Body of pancreas (tissue), 4 donors: ENCODE results near the gene SIDT1. TPM values are rescaled to one million over a fixed set of nuclear protein-coding genes. Genes with fewer than 3 reads are reported as not detected.

ENCODE experiments used
- ATAC-seq: fragments of 150-250 bp; one replicate; pipeline ENCODE4 v1.9.1; 2016
- DNase-seq, 4 donors: peaks; one replicate each; pipeline ENCODE4 v3.0.0-alpha.2; 2019
- H3K27ac ChIP-seq, 4 donors: fragments of 200-600 bp; sonication (generic); 1 replicate in 3 of 4; 2 replicates in 1 of 4; pipeline versions ENCODE4 v1.5.1 to v1.6.1; 2016 to 2019; ENCODE audit warnings: mild to moderate bottlenecking in 1 of 4, mixed read lengths in 1 of 4, moderate library complexity in 1 of 4
- H3K27me3 ChIP-seq, 2 donors: fragments of 200-600 bp; sonication (generic); one replicate each; pipeline ENCODE4 v1.6.0; 2016; ENCODE audit warnings: mild to moderate bottlenecking in 1 of 2
- H3K36me3 ChIP-seq, 2 donors: fragments of 200-600 bp; sonication (generic); replicated peaks in 1 of 2; 2 replicates each; pipeline ENCODE4 v1.5.1; 2016; ENCODE audit warnings: low read depth in 2 of 2; ENCODE audit not compliant: insufficient read depth in 1 of 2
- H3K4me1 ChIP-seq: fragments of 200-600 bp; sonication (generic); one replicate; pipeline ENCODE4 v1.6.0; 2016
- H3K4me3 ChIP-seq, 2 donors: fragments of 200-600 bp; sonication (generic); 1 replicate in 1 of 2; 2 replicates in 1 of 2; pipeline ENCODE4 v1.5.1; 2016 to 2019
- H3K9me3 ChIP-seq, 3 donors: fragments of 200-600 bp; sonication (generic); 1 replicate in 2 of 3; 2 replicates in 1 of 3; pipeline ENCODE4 v1.5.1; 2016
- CTCF ChIP-seq, 7 experiments: fragments of 450-650 bp in 4 of 7; fragments of 200-600 bp in 3 of 7; sonication (generic) in 3 of 7; IDR thresholded peaks; one replicate each; pipeline ENCODE4 v1.5.1; 2016 to 2019; ENCODE audit warnings: antibody characterized with exemption in 7 of 7
- POLR2A ChIP-seq, 3 donors: fragments of 450-650 bp; IDR thresholded peaks; one replicate each; pipeline ENCODE4 v1.6.1; 2016; ENCODE audit warnings: antibody characterized with exemption in 3 of 3, mild to moderate bottlenecking in 2 of 3
- WGBS, 2 donors: methylation state at CpG; one replicate each; pipeline ENCODE4 v1.1.5; 2017; 5-methylcytosine and 5-hydroxymethylcytosine counted together
- intact Hi-C: fragments of 100-400 bp; cut with DNase I; formaldehyde crosslinking; loops from one replicate; pipeline ENCODE4 v1.15.1; 2023
- total RNA-seq, 2 donors: library from RNA; depleted of rRNA; stranded (reverse); fragments of >200 nt; gene quantifications; one replicate each; pipeline ENCODE4 v1.1.0, GENCODE V29; 2016

Gene SIDT1
- total RNA-seq, 2 donors from 2014 or later = 1.6 to 8.8 TPM

- TF ChIP-seq CTCF (IDR thresholded peaks at IDR 0.05) = no peak
- no peak for TF ChIP-seq POLR2A (IDR thresholded peaks at IDR 0.05)
- no peaks in the 10 kb centered on the region for H3K9me3 ChIP-seq
- 61% methylated on average over 4 of the region's 4 CpGs for WGBS, 2 donors
- H3K36me3 ChIP-seq = peaks cover 0 to 2% of the 10 kb centered on the region in 2 donors
- H3K27ac ChIP-seq = peak overlapping the region; percentile 6 to 75 (median 53)
- ATAC-seq (peak; percentile 45), DNase-seq (peak; percentile 20 to 75 (median 57))
- peaks cover 49% of the 10 kb centered on the region for H3K4me1 ChIP-seq
- no peak overlapping the region for H3K4me3 ChIP-seq
- H3K27me3 ChIP-seq = no peaks in the 10 kb centered on the region
- intact Hi-C loops = no loop called here
Observed at GRCh38 chr3:113660896-113661295, 128.5 kb downstream of the SIDT1 start.

- peaks cover 61% of the 10 kb centered on the region for H3K4me1 ChIP-seq
- H3K9me3 ChIP-seq = no peaks in the 10 kb centered on the region
- no peak for TF ChIP-seq POLR2A (IDR thresholded peaks at IDR 0.05)
- TF ChIP-seq CTCF (IDR thresholded peaks at IDR 0.05) = no peak
- H3K27ac ChIP-seq = peak overlapping the region; percentile 68 to 78 (median 72)
- WGBS, 2 donors = 6 to 25% methylated on average over 1 of the region's 1 CpG
- DNase-seq = peak in 2 of 4 donors; percentile 28 to 45
- no peak overlapping the region for H3K4me3 ChIP-seq
- no peaks in the 10 kb centered on the region for H3K27me3 ChIP-seq
- H3K36me3 ChIP-seq = peaks cover 0 to 2% of the 10 kb centered on the region in 2 donors
- no peak for ATAC-seq
- intact Hi-C loops = no loop called here
Observed at GRCh38 chr3:113662824-113663223, 130.5 kb downstream of the SIDT1 start.

GRCh38 chr3:113663324-113663750 lies 131.0 kb downstream of the SIDT1 start:
- peak; percentile 94 for ATAC-seq
- Histone ChIP-seq H3K4me1 (peaks cover 66% of the 10 kb centered on the region), H3K9me3 (no peaks in the 10 kb centered on the region), H3K4me3 (no peak overlapping the region), H3K27ac (peak overlapping the region; percentile 68 to 78 (median 72)), H3K27me3 (no peaks in the 10 kb centered on the region), H3K36me3 (peaks cover 0 to 2% of the 10 kb centered on the region in 2 donors)
- DNase-seq = peak; percentile 22 to 57 (median 32)
- WGBS, 2 donors = 16 to 27% methylated on average over 3 of the region's 3 CpGs
- intact Hi-C loops = no loop called here
- TF ChIP-seq POLR2A (IDR thresholded peaks at IDR 0.05) (no peak), CTCF (IDR thresholded peaks at IDR 0.05) (no peak)

DNA sequence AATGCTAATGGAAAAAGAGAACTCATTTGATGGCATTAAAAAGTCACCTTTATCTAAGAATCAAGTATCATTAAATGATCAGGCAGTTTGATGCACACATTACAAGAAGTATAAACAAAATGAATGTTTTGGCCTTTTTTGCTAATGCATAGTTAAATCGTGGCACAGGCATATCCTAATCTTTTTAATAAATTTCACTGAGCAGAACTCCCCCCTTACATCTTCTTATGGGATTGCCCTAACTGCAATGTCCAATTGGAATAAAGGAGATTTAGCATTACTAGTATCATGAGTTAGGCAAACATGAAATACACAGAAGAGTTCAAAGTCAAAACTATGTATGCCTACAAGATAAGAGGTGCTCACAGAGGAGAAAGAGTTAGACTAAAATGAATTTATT lies 131.4 kb downstream of the SIDT1 start:
- Histone ChIP-seq H3K4me1 (peaks cover 70% of the 10 kb centered on the region), H3K36me3 (peaks cover 0 to 2% of the 10 kb centered on the region in 2 donors), H3K9me3 (no peaks in the 10 kb centered on the region), H3K27ac (peak overlapping the region; percentile 35 to 78 (median 72)), H3K4me3 (no peak overlapping the region), H3K27me3 (no peaks in the 10 kb centered on the region)
- WGBS, 2 donors = 16 to 24% methylated on average over 1 of the region's 1 CpG
- no peak for TF ChIP-seq CTCF (IDR thresholded peaks at IDR 0.05)
- TF ChIP-seq POLR2A (IDR thresholded peaks at IDR 0.05) = no peak
- DNase-seq (no peak), ATAC-seq (peak; percentile 52)
- intact Hi-C loops = no loop called here

DNA sequence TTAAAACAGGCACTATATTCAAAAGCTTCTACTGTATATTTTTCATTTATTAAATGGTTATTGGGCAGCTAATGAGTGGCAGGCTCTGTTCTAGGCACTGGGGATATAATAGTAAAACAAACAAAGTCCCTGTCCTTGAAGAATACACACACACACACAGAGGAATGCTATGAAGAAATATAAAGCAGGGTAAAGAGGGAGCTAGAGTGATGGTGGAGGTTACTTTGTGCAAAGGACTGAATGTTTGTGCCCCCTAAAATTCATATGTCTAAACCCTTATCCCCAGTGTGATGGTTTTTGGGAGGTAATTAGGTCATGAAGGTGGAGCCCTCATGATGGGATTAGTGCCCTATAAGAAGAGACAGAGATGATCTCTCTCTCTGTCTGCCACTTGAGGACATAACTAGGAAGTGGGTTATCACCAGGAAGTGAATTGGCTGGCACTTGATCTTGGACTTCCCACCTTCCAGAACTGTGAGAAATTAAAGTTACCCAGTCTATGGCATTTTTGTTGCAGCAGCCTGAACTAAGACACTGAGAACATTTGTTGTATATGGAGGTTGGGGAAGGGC lies 132.3 kb downstream of the SIDT1 start:
- Histone ChIP-seq H3K4me1 (peaks cover 73% of the 10 kb centered on the region), H3K27me3 (no peaks in the 10 kb centered on the region), H3K9me3 (no peaks in the 10 kb centered on the region), H3K4me3 (no peak overlapping the region), H3K36me3 (peaks cover 0 to 2% of the 10 kb centered on the region in 2 donors), H3K27ac (peak overlapping the region in 3 of 4 donors; percentile 68 to 78 (median 75))
- intact Hi-C loops = no loop called here
- no peak for ATAC-seq
- TF ChIP-seq POLR2A (IDR thresholded peaks at IDR 0.05) = no peak
- TF ChIP-seq CTCF (IDR thresholded peaks at IDR 0.05) = no peak
- DNase-seq = no peak
